GM12878 (cell line): ENCODE results near the gene ANKRD13A. TPM values are rescaled to one million over a fixed set of nuclear protein-coding genes. Genes with fewer than 3 reads are reported as not detected.

Source experiments
- ATAC-seq: fragments of 200-7000 bp; cut with Tn5 transposase; 3 replicates; pipeline ENCODE4 v1.9.1; 2020; ENCODE audit warnings: mild to moderate bottlenecking, moderate library complexity
- BruUV-seq: library from RNA; stranded (reverse); fragments of 400-500 nt; replicated peaks from 2 replicates; lab custom pipeline; 2021; lab: Mats Ljungman, UMichigan
- CTCF ChIA-PET: fragments of 300-600 bp; sonication (Branson Sonifier 250); formaldehyde crosslinking; extraction: SDS; loops from one replicate; lab custom pipeline; 2021; ENCODE audit warnings: inconsistent platforms; lab: Yijun Ruan, JAX
- POLR2A ChIA-PET: fragments of 350-600 bp; formaldehyde crosslinking; extraction: SDS; loops from one replicate; lab custom pipeline; 2021; ENCODE audit warnings: inconsistent platforms; lab: Charles Lee
- RAD21 ChIA-PET: fragments of 300-600 bp; sonication (Branson Sonifier 250); formaldehyde crosslinking; loops from one replicate; lab custom pipeline; 2023; ENCODE audit warnings: antibody characterized with exemption; ENCODE audit not compliant: unreplicated experiment; lab: Charles Lee
- SMC1A ChIA-PET: fragments of 300-600 bp; sonication (Branson Sonifier 250); formaldehyde crosslinking; loops from one replicate; lab custom pipeline; 2023; ENCODE audit not compliant: unreplicated experiment, uncharacterized antibody; lab: Charles Lee
- DNase-seq: peaks from one replicate; pipeline ENCODE4 v3.0.0-alpha.2; 2011; ENCODE audit warnings: low read depth, low spot score
- FAIRE-seq: peaks from 3 replicates; lab custom pipeline; 2011; peaks lifted over from hg19 to GRCh38; lab: Jason Lieb, UNC
- H2AFZ ChIP-seq: 2 replicates; pipeline ENCODE4 v1.6.0; 2011; ENCODE audit warnings: low read depth, low read length, control low read depth; ENCODE audit not compliant: control insufficient read depth
- H3K27ac ChIP-seq: 2 replicates; pipeline ENCODE4 v1.5.1; 2011; ENCODE audit warnings: control low read depth; ENCODE audit not compliant: control insufficient read depth, insufficient read depth
- H3K27me3 ChIP-seq, 2 experiments: replicated peaks in 1 of 2; 2 replicates each; pipeline versions ENCODE4 v1.6.0 to v1.6.1; 2011; ENCODE audit warnings: low read length in 1 of 2; ENCODE audit not compliant: control insufficient read depth in 2 of 2, insufficient read depth in 2 of 2
- H3K36me3 ChIP-seq, 2 experiments: 2 replicates each; pipeline ENCODE4 v1.5.1; 2011; ENCODE audit warnings: low read length in 1 of 2; ENCODE audit not compliant: control insufficient read depth in 2 of 2, insufficient read depth in 2 of 2
- H3K4me1 ChIP-seq: 2 replicates; pipeline ENCODE4 v1.6.1; 2011; ENCODE audit warnings: mild to moderate bottlenecking, low read length, moderate library complexity, mixed read lengths; ENCODE audit not compliant: control insufficient read depth, insufficient read depth
- H3K4me2 ChIP-seq: 2 replicates; pipeline ENCODE4 v1.6.0; 2011; ENCODE audit warnings: control low read depth; ENCODE audit not compliant: control insufficient read depth, insufficient read depth
- H3K4me3 ChIP-seq: fragments of 200-600 bp; sonication (generic); 2 replicates; pipeline ENCODE4 v1.5.1; 2016
- H3K79me2 ChIP-seq: 2 replicates; pipeline ENCODE4 v1.6.0; 2011; ENCODE audit warnings: low read length; ENCODE audit not compliant: control insufficient read depth, insufficient read depth
- H3K9ac ChIP-seq: 2 replicates; pipeline ENCODE4 v1.8.0; 2011; ENCODE audit warnings: low read length, control low read depth, mixed read lengths; ENCODE audit not compliant: control insufficient read depth, insufficient read depth
- H3K9me3 ChIP-seq: replicated peaks from 3 replicates; pipeline ENCODE4 v1.5.1; 2011; ENCODE audit warnings: mild to moderate bottlenecking, low read length; ENCODE audit not compliant: control insufficient read depth, insufficient read depth
- H4K20me1 ChIP-seq: 2 replicates; pipeline ENCODE4 v1.6.0; 2011; ENCODE audit not compliant: control insufficient read depth, insufficient read depth
- BCLAF1 ChIP-seq: fragments of 450-650 bp; IDR thresholded peaks from 2 replicates; pipeline ENCODE4 v1.6.1; 2017; ENCODE audit warnings: antibody characterized with exemption, mild to moderate bottlenecking, moderate library complexity
- EED ChIP-seq: sonication (generic); IDR thresholded peaks from 2 replicates; pipeline ENCODE4 v1.6.1; 2016; ENCODE audit warnings: antibody characterized with exemption, low read depth
- IKZF1 ChIP-seq: fragments of 450-650 bp; conservative IDR thresholded peaks from 2 replicates; pipeline ENCODE4 v1.6.1; 2017; ENCODE audit warnings: antibody characterized with exemption, mild to moderate bottlenecking
- MLLT1 ChIP-seq: fragments of 450-650 bp; IDR thresholded peaks from 2 replicates; pipeline ENCODE4 v1.6.1; 2016; ENCODE audit warnings: mild to moderate bottlenecking
- NFYA ChIP-seq: IDR thresholded peaks from 2 replicates; pipeline ENCODE4 v1.6.1; 2011; ENCODE audit warnings: low read depth, mild to moderate bottlenecking, low read length, improper control_type of control experiment, borderline replicate concordance
- NFYB ChIP-seq: IDR thresholded peaks from 2 replicates; pipeline ENCODE4 v1.6.1; 2011; ENCODE audit warnings: low read depth, mild to moderate bottlenecking, low read length, improper control_type of control experiment, moderate library complexity; ENCODE audit not compliant: insufficient read depth
- NR2F1 ChIP-seq: fragments of 450-650 bp; conservative IDR thresholded peaks from 2 replicates; pipeline ENCODE4 v1.6.1; 2017; ENCODE audit warnings: mild to moderate bottlenecking
- PAX5 ChIP-seq: IDR thresholded peaks from 2 replicates; pipeline ENCODE4 v1.6.1; 2011; ENCODE audit warnings: low read depth, low read length, borderline replicate concordance
- POU2F2 ChIP-seq: IDR thresholded peaks from 3 replicates; pipeline ENCODE4 v1.6.1; 2011; ENCODE audit warnings: low read depth, mild to moderate bottlenecking, low read length, borderline replicate concordance
- SPI1 ChIP-seq: IDR thresholded peaks from 2 replicates; pipeline ENCODE4 v1.6.1; 2011; ENCODE audit warnings: low read depth, mild to moderate bottlenecking, low read length, moderate library complexity, borderline replicate concordance; ENCODE audit not compliant: insufficient read depth
- ZNF207 ChIP-seq: fragments of 450-650 bp; IDR thresholded peaks from 2 replicates; pipeline ENCODE4 v1.6.1; 2014; ENCODE audit warnings: antibody characterized with exemption, mild to moderate bottlenecking, borderline replicate concordance
- WGBS: methylation state at CpG from one replicate; pipeline ENCODE4 v1.1.6; 2016; ENCODE audit warnings: low lambda C conversion rate; ENCODE audit not compliant: insufficient replicate concordance, insufficient coverage; ENCODE audit errors: missing lambda C conversion rate; 5-methylcytosine and 5-hydroxymethylcytosine counted together
- in situ Hi-C: fragments of 300-500 bp; cut with MboI; formaldehyde crosslinking; loops from 9 replicates; pipeline ENCODE4 v1.14.3; 2018; ENCODE audit warnings: mixed read lengths
- intact Hi-C: fragments of 100-400 bp; cut with micrococcal nuclease; formaldehyde crosslinking; loops from one replicate; pipeline ENCODE4 v1.14.2; 2022; ENCODE audit not compliant: unreplicated experiment
- polyA plus RNA-seq, 11 experiments: library from polyadenylated mRNA; depleted of rRNA in 4 of 11; unstranded in 6 of 11; stranded (reverse) in 5 of 11; fragments of >200 nt; fragmentation: Nextera tagmentation in 4 of 11; fragmentation: Illumina TruSeq in 1 of 11; extraction: Ambion mirVana in 4 of 11; extraction: Trizol in 1 of 11; gene quantifications; 1 replicate in 1 of 11; 2 replicates in 10 of 11; pipeline versions ENCODE4 v1.2.1 to v1.2.3, GENCODE V29; 2011 to 2016; ENCODE audit warnings: inconsistent platforms in 2 of 11, missing spikeins in 2 of 11, low read depth in 1 of 11
- total RNA-seq, 4 experiments: library from RNA; depleted of rRNA in 3 of 4; stranded (reverse); fragments of >200 nt in 3 of 4; fragmentation: Illumina TruSeq in 1 of 4; extraction: Trizol in 1 of 4; gene quantifications; 2 replicates each; pipeline versions ENCODE4 v1.2.1 to v1.2.3, GENCODE V29; 2013 to 2021
- TF ChIP-seq, protein P1 (sequence below): fragments of 450-650 bp; IDR thresholded peaks from 2 replicates; pipeline ENCODE4 v1.6.1; 2018; ENCODE audit warnings: borderline replicate concordance, mild to moderate bottlenecking; ENCODE audit not compliant: partially characterized antibody

ANKRD13A gene
- total and polyA plus RNA-seq, 10 of the 15 experiments (the other 5 are each of a cell fraction or from before 2014, with no cell fraction given), result 10.2 to 93.4 (median 76.5) TPM

DNA sequence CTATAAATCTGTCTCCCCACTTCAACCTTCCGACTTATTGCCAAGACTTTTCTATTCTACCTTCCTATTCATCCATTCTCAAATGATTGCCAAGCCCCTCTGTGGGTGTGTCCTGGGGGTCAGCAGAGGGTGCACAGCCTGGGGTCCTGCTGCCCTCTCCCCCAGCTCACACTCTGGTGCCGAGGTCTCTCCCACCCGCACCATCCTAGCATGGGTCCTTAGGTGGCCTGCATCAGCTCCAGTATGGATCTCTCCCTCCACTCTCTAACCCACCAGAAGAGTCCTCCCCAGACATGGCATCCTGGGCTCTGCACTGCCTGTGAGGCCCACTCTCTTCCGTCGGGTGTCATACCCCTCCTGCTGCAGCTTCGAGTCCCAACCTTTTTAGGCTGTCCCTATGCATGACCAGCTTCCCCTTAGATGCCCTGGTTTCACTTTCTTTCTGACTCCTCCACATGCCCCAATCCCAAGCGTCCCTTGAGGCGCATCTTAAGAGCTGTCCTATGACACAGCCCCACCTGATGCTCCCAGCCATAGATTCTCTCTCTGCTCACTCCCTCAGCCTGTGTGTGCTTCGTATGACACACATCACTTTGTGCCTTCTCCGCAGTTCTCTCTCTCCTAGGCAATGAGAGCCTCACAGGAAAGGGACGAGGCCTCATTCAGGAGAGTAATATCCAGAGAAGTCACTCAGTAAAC, 46.9 kb upstream of the ANKRD13A start (continued):
- no peak for TF ChIP-seq MLLT1
- peak; percentile 58; the same call in 1 of the 2 replicates for TF ChIP-seq EED
- TF ChIP-seq NFYB, result no peak
- no peak for TF ChIP-seq NR2F1
- no peak for TF ChIP-seq NFYA

- H3K9ac ChIP-seq, result no peak overlapping the region
- no peak for FAIRE-seq
- TF ChIP-seq EED (no peak), POU2F2 (no peak), PAX5 (no peak), BCLAF1 (no peak), ZNF207 (no peak), IKZF1 (no peak), SPI1 (no peak)
- TF ChIP-seq, protein P1, sequence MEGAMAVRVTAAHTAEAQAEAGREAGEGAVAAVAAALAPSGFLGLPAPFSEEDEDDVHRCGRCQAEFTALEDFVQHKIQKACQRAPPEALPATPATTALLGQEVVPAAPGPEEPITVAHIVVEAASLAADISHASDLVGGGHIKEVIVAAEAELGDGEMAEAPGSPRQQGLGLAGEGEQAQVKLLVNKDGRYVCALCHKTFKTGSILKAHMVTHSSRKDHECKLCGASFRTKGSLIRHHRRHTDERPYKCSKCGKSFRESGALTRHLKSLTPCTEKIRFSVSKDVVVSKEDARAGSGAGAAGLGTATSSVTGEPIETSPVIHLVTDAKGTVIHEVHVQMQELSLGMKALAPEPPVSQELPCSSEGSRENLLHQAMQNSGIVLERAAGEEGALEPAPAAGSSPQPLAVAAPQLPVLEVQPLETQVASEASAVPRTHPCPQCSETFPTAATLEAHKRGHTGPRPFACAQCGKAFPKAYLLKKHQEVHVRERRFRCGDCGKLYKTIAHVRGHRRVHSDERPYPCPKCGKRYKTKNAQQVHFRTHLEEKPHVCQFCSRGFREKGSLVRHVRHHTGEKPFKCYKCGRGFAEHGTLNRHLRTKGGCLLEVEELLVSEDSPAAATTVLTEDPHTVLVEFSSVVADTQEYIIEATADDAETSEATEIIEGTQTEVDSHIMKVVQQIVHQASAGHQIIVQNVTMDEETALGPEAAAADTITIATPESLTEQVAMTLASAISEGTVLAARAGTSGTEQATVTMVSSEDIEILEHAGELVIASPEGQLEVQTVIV, result no peak
Measured at GRCh38 chr12:109952873-109953272, 46.4 kb upstream of the ANKRD13A start.

More at GRCh38 chr12:109952873-109953272, 46.4 kb upstream of the ANKRD13A start:
- H3K4me2 ChIP-seq, result no peak overlapping the region
- H3K9me3 ChIP-seq, result no peaks in the 10 kb centered on the region
- ATAC-seq (no peak), DNase-seq (no peak)
- ChIA-PET POLR2A (interaction anchor here (1.3 kb wide), 1 partner anchor 9 kb away, joined by 3 read pairs; no protein-coding TSS in a partner anchor), CTCF (no interaction called here), RAD21 (no interaction called here), SMC1A (interaction anchor here (0.9 to 1.0 kb wide), 4 partner anchors 9 to 67 kb away, joined by 3 read pairs; no protein-coding TSS in a partner anchor)
- intact Hi-C loops (no loop called here), in situ Hi-C loops (no loop called here)
- H3K27me3 ChIP-seq, result no peaks in the 10 kb centered on the region
- H3K4me3 ChIP-seq, result no peak overlapping the region
- H3K79me2 ChIP-seq, result no peaks in the 10 kb centered on the region
- no peak overlapping the region for H2AFZ ChIP-seq
- BruUV-seq, result no TSS peak
- no peak overlapping the region for H3K27ac ChIP-seq
- H4K20me1 ChIP-seq, result no peaks in the 10 kb centered on the region
- H3K36me3 ChIP-seq, result peaks cover 23 to 31% of the 10 kb centered on the region in 2 experiments
- H3K4me1 ChIP-seq, result peaks cover 11% of the 10 kb centered on the region; the same call in 1 of the 2 replicates
- 49% methylated on average over 8 of the region's 8 CpGs for WGBS
